Inflammatory macrophage treated with lipopolysaccharide for 1 hour (primary cell): ENCODE measurements around the gene ZNF644.
A peak's percentile ranks its signal among the peaks of the same experiment; 100 is the strongest.
"Not testable (repeated sequence)": the region's sequence is repeated elsewhere in the genome, so short reads cannot be mapped to it uniquely, and the experiment has no call there.

Experiments used
- DNase-seq, 2 donors: peaks; one replicate each; pipeline ENCODE4 v3.0.0-alpha.2; 2020 to 2022

The ZNF644 gene

GRCh38 chr1:91021686-91022517, at the start of gene ZNF644:
TSS of gene ZNF644 (minus strand) at chr1:91022035. CDS start at chr1:90982353, 39,682 bp downstream.
- DNase-seq, result peak; percentile 94 to 95

GRCh38 chr1:91070298-91070697, 48.5 kb upstream of the ZNF644 start:
- DNase-seq, result no peak

GRCh38 chr1:91066538-91066937, 44.7 kb upstream of the ZNF644 start:
- no peak for DNase-seq

- no peak for DNase-seq
These were observed 43.5 kb upstream of the ZNF644 start for GRCh38 chr1:91065337-91065736.

- DNase-seq, result peak; percentile 55 to 71
These were observed 41.6 kb upstream of the ZNF644 start for GRCh38 chr1:91063403-91063802.

GRCh38 chr1:91059157-91059556, 37.3 kb upstream of the ZNF644 start:
- no peak for DNase-seq

- DNase-seq, result peak; percentile 13 to 17
These were observed 35.9 kb upstream of the ZNF644 start for GRCh38 chr1:91057784-91058183.

- peak; percentile 16 to 41 for DNase-seq
These were observed 33.1 kb upstream of the ZNF644 start for GRCh38 chr1:91054780-91055481.

- DNase-seq, result no peak
These were observed 31.8 kb upstream of the ZNF644 start for GRCh38 chr1:91053630-91054029.

- not testable (repeated sequence) for DNase-seq
These were observed 27.7 kb upstream of the ZNF644 start for GRCh38 chr1:91049551-91049950.

- DNase-seq, result no peak
These were observed 24.9 kb upstream of the ZNF644 start for GRCh38 chr1:91046766-91047165.

GRCh38 chr1:91045284-91045683, 23.4 kb upstream of the ZNF644 start:
- no peak for DNase-seq

GRCh38 chr1:91044776-91045175, 22.9 kb upstream of the ZNF644 start:
- not testable (repeated sequence) for DNase-seq

- DNase-seq, result not testable (repeated sequence)
These were observed 20.5 kb upstream of the ZNF644 start for GRCh38 chr1:91042372-91042771.

GRCh38 chr1:91038582-91038981, 16.7 kb upstream of the ZNF644 start:
- no peak for DNase-seq

GRCh38 chr1:91036894-91037829, 15.3 kb upstream of the ZNF644 start:
- DNase-seq, result no peak

- DNase-seq, result no peak
These were observed 10.5 kb upstream of the ZNF644 start for GRCh38 chr1:91032349-91032748.

GRCh38 chr1:91031081-91031480, 9.2 kb upstream of the ZNF644 start:
- DNase-seq, result peak; percentile 17 to 23

GRCh38 chr1:91026777-91027176, 4.9 kb upstream of the ZNF644 start:
- no peak for DNase-seq

- DNase-seq, result no peak
These were observed 4.5 kb upstream of the ZNF644 start for GRCh38 chr1:91026320-91026719.

- peak; percentile 17 to 37 for DNase-seq
These were observed 2.8 kb upstream of the ZNF644 start for GRCh38 chr1:91024481-91025119.

- no peak for DNase-seq
These were observed 689 bp upstream of the ZNF644 start for GRCh38 chr1:91022518-91022929.
